ENCODE results near the gene ZNF785. TPM values are rescaled to one million over a fixed set of nuclear protein-coding genes. Genes with fewer than 3 reads are reported as not detected.
A peak's percentile ranks its signal among the peaks of the same experiment; 100 is the strongest.

The ZNF785 gene
- total and polyA plus RNA-seq, 2 of the 13 experiments (the other 11 are each of a cell fraction or from before 2014, with no cell fraction given) = 0.01 TPM; not detected in 1

DNA sequence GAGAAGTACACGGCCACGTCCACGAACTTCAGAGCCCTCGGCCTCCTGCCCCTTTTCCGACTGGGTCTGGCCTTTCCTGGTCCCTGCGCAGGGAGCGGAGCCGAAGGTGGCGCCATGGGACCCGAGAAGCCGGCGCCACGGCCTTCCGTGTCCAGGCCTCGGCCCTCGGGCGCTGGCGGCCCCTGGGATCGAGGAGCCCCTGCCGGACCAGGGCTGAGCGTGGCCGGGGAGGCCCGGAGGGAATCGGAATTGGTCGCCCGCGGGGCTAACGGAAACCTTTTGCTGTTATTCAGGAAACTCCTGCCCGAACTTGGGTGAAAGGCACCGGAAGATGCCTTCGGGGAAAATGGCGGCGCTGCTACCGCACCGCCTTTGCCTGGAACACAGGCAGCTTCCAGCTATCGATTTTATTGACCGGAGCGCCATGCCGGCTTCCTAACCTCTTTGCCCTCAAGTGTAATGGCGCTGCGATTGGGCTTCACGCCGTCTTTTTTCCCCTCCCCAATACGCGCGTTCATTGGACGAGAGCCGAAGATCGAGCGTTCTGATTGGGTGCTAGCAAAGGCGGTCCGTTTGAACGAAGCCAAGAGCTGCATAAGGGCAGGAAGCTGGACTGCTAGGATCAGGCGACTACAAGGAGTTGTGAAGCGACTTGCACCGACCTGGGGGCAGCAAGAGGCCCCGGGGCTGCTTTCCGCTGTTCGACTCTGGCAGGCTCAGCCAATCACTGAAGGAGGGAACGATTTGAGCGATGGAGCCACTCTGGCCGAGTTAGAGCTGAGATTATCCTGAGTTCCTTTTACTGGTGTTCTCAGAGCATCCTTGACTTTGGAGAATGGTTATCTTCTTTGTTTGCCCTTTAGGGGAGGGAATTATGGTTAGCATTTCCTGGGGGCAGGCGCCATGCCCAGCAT lies 24.7 kb upstream of the ZNF785 start, which contains the start of gene ZNF689 (continued):
- 0 out of 2 replicates have a peak, but pooled peaks have one; percentile 57 for TF ChIP-seq ZNF512 (CRISPR knock-in tag; IDR thresholded peaks at IDR 0.05)
- TF ChIP-seq U2AF1 (optimal IDR thresholded peaks at IDR 0.05; ENCODE audit: low read depth, low read length) = peak; percentile 70
- 0 out of 2 replicates have a peak, but pooled peaks have one; percentile 69 for TF ChIP-seq ZNF530 (CRISPR knock-in tag; IDR thresholded peaks at IDR 0.05; ENCODE audit: low read depth)
- TF ChIP-seq, protein P1, sequence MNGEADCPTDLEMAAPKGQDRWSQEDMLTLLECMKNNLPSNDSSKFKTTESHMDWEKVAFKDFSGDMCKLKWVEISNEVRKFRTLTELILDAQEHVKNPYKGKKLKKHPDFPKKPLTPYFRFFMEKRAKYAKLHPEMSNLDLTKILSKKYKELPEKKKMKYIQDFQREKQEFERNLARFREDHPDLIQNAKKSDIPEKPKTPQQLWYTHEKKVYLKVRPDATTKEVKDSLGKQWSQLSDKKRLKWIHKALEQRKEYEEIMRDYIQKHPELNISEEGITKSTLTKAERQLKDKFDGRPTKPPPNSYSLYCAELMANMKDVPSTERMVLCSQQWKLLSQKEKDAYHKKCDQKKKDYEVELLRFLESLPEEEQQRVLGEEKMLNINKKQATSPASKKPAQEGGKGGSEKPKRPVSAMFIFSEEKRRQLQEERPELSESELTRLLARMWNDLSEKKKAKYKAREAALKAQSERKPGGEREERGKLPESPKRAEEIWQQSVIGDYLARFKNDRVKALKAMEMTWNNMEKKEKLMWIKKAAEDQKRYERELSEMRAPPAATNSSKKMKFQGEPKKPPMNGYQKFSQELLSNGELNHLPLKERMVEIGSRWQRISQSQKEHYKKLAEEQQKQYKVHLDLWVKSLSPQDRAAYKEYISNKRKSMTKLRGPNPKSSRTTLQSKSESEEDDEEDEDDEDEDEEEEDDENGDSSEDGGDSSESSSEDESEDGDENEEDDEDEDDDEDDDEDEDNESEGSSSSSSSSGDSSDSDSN (CRISPR knock-in tag; IDR thresholded peaks at IDR 0.05) = peak; percentile 99
- no peak for TF ChIP-seq FLYWCH1 (CRISPR knock-in tag; IDR thresholded peaks at IDR 0.05)
- peak; percentile 23; the same call in 1 of the 2 replicates for TF ChIP-seq HIC2 (CRISPR knock-in tag; IDR thresholded peaks at IDR 0.05; ENCODE audit: low read depth)
- TF ChIP-seq, protein P2, sequence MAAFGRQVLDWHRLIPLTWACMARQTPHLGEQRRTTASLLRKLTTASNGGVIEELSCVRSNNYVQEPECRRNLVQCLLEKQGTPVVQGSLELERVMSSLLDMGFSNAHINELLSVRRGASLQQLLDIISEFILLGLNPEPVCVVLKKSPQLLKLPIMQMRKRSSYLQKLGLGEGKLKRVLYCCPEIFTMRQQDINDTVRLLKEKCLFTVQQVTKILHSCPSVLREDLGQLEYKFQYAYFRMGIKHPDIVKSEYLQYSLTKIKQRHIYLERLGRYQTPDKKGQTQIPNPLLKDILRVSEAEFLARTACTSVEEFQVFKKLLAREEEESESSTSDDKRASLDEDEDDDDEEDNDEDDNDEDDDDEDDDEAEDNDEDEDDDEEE (CRISPR knock-in tag; IDR thresholded peaks at IDR 0.05) = no peak; the same call in 1 of the 2 replicates
- no peak; the same call in 1 of the 2 replicates for TF ChIP-seq AKAP8 (CRISPR knock-in tag; IDR thresholded peaks at IDR 0.05)
- TF ChIP-seq, protein P3, sequence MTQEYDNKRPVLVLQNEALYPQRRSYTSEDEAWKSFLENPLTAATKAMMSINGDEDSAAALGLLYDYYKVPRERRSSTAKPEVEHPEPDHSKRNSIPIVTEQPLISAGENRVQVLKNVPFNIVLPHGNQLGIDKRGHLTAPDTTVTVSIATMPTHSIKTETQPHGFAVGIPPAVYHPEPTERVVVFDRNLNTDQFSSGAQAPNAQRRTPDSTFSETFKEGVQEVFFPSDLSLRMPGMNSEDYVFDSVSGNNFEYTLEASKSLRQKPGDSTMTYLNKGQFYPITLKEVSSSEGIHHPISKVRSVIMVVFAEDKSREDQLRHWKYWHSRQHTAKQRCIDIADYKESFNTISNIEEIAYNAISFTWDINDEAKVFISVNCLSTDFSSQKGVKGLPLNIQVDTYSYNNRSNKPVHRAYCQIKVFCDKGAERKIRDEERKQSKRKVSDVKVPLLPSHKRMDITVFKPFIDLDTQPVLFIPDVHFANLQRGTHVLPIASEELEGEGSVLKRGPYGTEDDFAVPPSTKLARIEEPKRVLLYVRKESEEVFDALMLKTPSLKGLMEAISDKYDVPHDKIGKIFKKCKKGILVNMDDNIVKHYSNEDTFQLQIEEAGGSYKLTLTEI (CRISPR knock-in tag; conservative IDR thresholded peaks at IDR 0.05) = no peak
